CD4-positive, CD25-positive, alpha-beta regulatory T cell (primary cell): ENCODE results near the gene BARHL1. TPM values are rescaled to one million over a fixed set of nuclear protein-coding genes. Genes with fewer than 3 reads are reported as not detected.

Experiments used
- ATAC-seq, 2 donors: fragments of 150-1000 bp; cut with Tn5 transposase; one replicate each; pipeline ENCODE4 v1.10.0; 2021; ENCODE audit warnings: low read depth in 2 of 2, moderate number of reproducible peaks in 2 of 2, moderate library complexity in 1 of 2
- DNase-seq, 3 donors: peaks; one replicate each; pipeline versions ENCODE4 v3.0.0 to v3.0.0-alpha.2; 2012 to 2022; ENCODE audit warnings: mixed read lengths in 1 of 3
- H3K27ac ChIP-seq: one replicate; pipeline ENCODE4 v1.7.0; 2013; ENCODE audit warnings: mild to moderate bottlenecking, low read length; ENCODE audit not compliant: insufficient read depth, poor library complexity, severe bottlenecking
- H3K27me3 ChIP-seq: one replicate; pipeline ENCODE4 v1.7.0; 2013; ENCODE audit warnings: low read length; ENCODE audit not compliant: control insufficient read depth, insufficient read depth
- H3K36me3 ChIP-seq: one replicate; pipeline ENCODE4 v1.7.0; 2013; ENCODE audit warnings: mild to moderate bottlenecking, low read length, moderate library complexity; ENCODE audit not compliant: control insufficient read depth, insufficient read depth
- H3K4me1 ChIP-seq: 2 replicates; pipeline ENCODE4 v1.7.0; 2013; ENCODE audit warnings: mild to moderate bottlenecking, low read length; ENCODE audit not compliant: insufficient read depth, control insufficient read depth, poor library complexity, severe bottlenecking
- H3K4me3 ChIP-seq: one replicate; pipeline ENCODE4 v1.7.0; 2013; ENCODE audit warnings: low read depth, mild to moderate bottlenecking, low read length, moderate library complexity
- H3K9me3 ChIP-seq, 2 experiments: 1 replicate in 1 of 2; 2 replicates in 1 of 2; pipeline ENCODE4 v1.7.0; 2013; ENCODE audit warnings: low read length in 2 of 2, mild to moderate bottlenecking in 1 of 2, moderate library complexity in 1 of 2; ENCODE audit not compliant: control insufficient read depth in 2 of 2
- H3K27ac Mint-ChIP-seq, 3 donors: one replicate each; pipeline ENCODE4 v1.8.0; 2020 to 2022; ENCODE audit warnings: mild to moderate bottlenecking in 3 of 3, mixed read lengths in 3 of 3, moderate library complexity in 2 of 3
- H3K27me3 Mint-ChIP-seq: one replicate; pipeline ENCODE4 v1.8.0; 2022; ENCODE audit warnings: mild to moderate bottlenecking, mixed read lengths
- H3K36me3 Mint-ChIP-seq: one replicate; pipeline ENCODE4 v1.8.0; 2020; ENCODE audit warnings: mixed read lengths
- H3K4me1 Mint-ChIP-seq, 4 donors: one replicate each; pipeline ENCODE4 v1.8.0; 2020 to 2022; ENCODE audit warnings: mixed read lengths in 4 of 4, mild to moderate bottlenecking in 1 of 4
- H3K4me3 Mint-ChIP-seq, 4 donors: one replicate each; pipeline ENCODE4 v1.8.0; 2020 to 2022; ENCODE audit warnings: mild to moderate bottlenecking in 4 of 4, mixed read lengths in 4 of 4, moderate library complexity in 3 of 4
- H3K9me3 Mint-ChIP-seq, 7 donors: one replicate each; pipeline ENCODE4 v1.8.0; 2020 to 2022; ENCODE audit warnings: mixed read lengths in 7 of 7, mild to moderate bottlenecking in 3 of 7, moderate library complexity in 2 of 7
- polyA plus RNA-seq, 4 donors: library from polyadenylated mRNA; unstranded; fragments of 300-500 nt; fragmentation: Illumina TruSeq; gene quantifications; one replicate each; pipeline ENCODE4 v1.2.3, GENCODE V29; 2021
- total RNA-seq: library from RNA; stranded (reverse); gene quantifications from one replicate; pipeline ENCODE4 v1.2.3, GENCODE V29; 2022

BARHL1 gene
- total and polyA plus RNA-seq, 5 donors from 2014 or later, result not detected

DNA sequence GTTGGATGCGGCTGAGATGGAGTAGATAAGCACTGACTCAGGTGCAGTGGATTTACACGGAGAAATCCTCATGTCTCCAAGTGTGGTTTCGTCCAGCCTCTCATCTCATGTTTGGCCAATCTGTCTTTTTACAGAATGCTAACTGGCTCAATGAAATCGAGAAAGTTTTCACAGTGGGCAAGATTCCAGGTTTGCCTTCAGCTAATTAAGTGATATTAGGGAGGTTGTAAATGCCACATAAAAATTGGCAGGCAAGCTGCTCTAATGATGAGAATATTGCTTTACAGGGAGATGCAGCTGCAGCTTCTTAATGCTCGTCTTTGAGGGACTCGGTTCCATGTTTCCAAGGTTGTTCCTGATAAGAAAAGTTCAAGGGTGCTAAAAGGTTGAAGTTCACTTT, 23.7 kb downstream of the BARHL1 start:
- Histone ChIP-seq H3K4me3 (no peak overlapping the region), H3K36me3 (peaks cover 71% of the 10 kb centered on the region), H3K27ac (no peak overlapping the region), H3K27me3 (no peaks in the 10 kb centered on the region), H3K9me3 (no peaks in the 10 kb centered on the region), H3K4me1 (no peaks in the 10 kb centered on the region)
- H3K27ac Mint-ChIP-seq, result no peak overlapping the region
- H3K27me3 Mint-ChIP-seq, result no peaks in the 10 kb centered on the region
- DNase-seq (no peak), ATAC-seq (no peak)
- H3K9me3 Mint-ChIP-seq, result no peaks in the 10 kb centered on the region
- H3K4me1 Mint-ChIP-seq, result peaks cover 0 to 4% (median 2%) of the 10 kb centered on the region in 4 donors
- H3K36me3 Mint-ChIP-seq, result peaks cover 92% of the 10 kb centered on the region
- H3K4me3 Mint-ChIP-seq, result no peak overlapping the region

DNA sequence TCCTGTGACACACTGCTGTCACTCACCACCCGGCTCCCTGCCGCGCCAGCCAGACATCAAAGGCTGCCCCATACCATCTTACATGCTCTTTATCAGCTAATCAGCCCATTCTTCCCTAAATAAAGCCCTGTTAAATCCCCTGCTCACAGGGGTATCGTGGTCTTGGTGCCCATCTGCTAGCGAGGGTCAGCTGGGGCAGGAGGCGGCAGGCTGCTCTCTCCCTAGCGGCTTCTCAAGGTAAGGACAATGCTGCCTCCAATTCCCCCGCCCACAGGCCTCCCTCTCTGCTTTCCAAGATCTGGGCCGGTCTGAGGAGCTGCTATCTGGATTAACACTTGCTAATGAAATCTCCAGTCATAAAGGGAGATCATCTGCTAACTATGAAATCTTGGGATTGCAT, 26.8 kb downstream of the BARHL1 start:
- H3K27me3 ChIP-seq, result no peaks in the 10 kb centered on the region
- H3K27ac ChIP-seq, result no peak overlapping the region
- DNase-seq (no peak), ATAC-seq (no peak)
- Mint-ChIP-seq H3K27ac (no peak overlapping the region), H3K27me3 (no peaks in the 10 kb centered on the region), H3K36me3 (peaks cover 79% of the 10 kb centered on the region), H3K4me3 (no peak overlapping the region), H3K4me1 (peaks cover 0 to 2% (median under 1%) of the 10 kb centered on the region in 4 donors), H3K9me3 (no peaks in the 10 kb centered on the region)
- H3K36me3 ChIP-seq, result peaks cover 77% of the 10 kb centered on the region
- H3K4me1 ChIP-seq, result no peaks in the 10 kb centered on the region
- H3K4me3 ChIP-seq, result no peak overlapping the region
- no peaks in the 10 kb centered on the region for H3K9me3 ChIP-seq

GRCh38 chr9:132609829-132610228, 27.4 kb downstream of the BARHL1 start:
- Mint-ChIP-seq H3K27ac (no peak overlapping the region), H3K27me3 (no peaks in the 10 kb centered on the region), H3K4me3 (no peak overlapping the region), H3K4me1 (peaks cover 0 to 2% (median 0%) of the 10 kb centered on the region in 4 donors), H3K9me3 (no peaks in the 10 kb centered on the region), H3K36me3 (peaks cover 79% of the 10 kb centered on the region)
- Histone ChIP-seq H3K4me3 (no peak overlapping the region), H3K36me3 (peaks cover 83% of the 10 kb centered on the region), H3K27ac (no peak overlapping the region), H3K27me3 (no peaks in the 10 kb centered on the region), H3K9me3 (no peaks in the 10 kb centered on the region), H3K4me1 (no peaks in the 10 kb centered on the region)
- ATAC-seq, result no peak
- no peak for DNase-seq

DNA sequence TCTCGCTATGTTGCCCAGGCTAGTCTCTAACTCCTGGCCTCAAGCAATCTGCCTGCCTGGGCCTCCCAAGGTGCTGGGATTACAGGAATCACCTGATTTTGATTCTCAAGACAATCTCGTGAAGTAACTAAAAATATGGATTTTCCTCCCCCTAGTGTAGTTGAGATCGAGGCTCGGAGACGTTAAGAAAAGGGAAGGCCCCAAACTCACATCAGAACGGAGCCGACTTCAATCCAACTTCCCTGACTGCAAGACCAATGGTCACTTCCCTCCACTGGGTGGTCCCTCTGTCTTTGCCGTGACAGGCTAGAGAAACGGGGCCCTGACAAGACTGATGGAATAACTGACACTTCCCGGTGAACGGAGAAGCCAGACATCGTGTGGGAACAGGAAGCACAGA, 28.3 kb downstream of the BARHL1 start:
- H3K9me3 Mint-ChIP-seq, result no peaks in the 10 kb centered on the region
- no peak overlapping the region for H3K27ac Mint-ChIP-seq
- DNase-seq (no peak), ATAC-seq (no peak)
- H3K4me3 Mint-ChIP-seq, result no peak overlapping the region
- Histone ChIP-seq H3K4me3 (no peak overlapping the region), H3K27ac (no peak overlapping the region), H3K9me3 (no peaks in the 10 kb centered on the region), H3K4me1 (no peaks in the 10 kb centered on the region), H3K36me3 (peaks cover 84% of the 10 kb centered on the region), H3K27me3 (no peaks in the 10 kb centered on the region)
- H3K27me3 Mint-ChIP-seq, result no peaks in the 10 kb centered on the region
- H3K36me3 Mint-ChIP-seq, result peaks cover 79% of the 10 kb centered on the region
- H3K4me1 Mint-ChIP-seq, result peaks cover 0 to 2% (median 0%) of the 10 kb centered on the region in 4 donors

DNA sequence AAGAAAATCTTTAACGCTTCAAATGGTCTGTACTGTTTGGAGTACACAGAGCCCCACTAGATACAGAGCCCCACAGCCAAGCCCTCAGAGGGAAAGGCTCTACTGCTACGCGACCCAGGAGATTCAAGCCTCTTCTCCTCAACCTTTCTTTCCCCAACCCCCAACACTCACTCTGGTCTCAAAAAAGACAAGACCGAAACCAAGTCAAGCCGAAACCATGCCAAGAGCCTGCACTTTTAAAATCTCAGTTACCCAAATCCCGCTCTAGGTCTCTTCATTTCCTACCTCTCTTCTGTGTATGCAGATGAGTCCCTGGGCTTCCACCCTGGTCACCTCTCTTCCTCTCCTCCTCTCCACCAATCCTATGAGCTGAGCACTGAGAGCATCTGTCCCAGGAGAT, 31.9 kb downstream of the BARHL1 start:
- no peaks in the 10 kb centered on the region for H3K27me3 ChIP-seq
- H3K36me3 ChIP-seq, result peaks cover 78% of the 10 kb centered on the region
- peaks cover 0 to 6% (median 2%) of the 10 kb centered on the region in 4 donors for H3K4me1 Mint-ChIP-seq
- H3K4me3 Mint-ChIP-seq, result no peak overlapping the region
- H3K4me3 ChIP-seq, result no peak overlapping the region
- no peaks in the 10 kb centered on the region for H3K9me3 ChIP-seq
- ATAC-seq (no peak), DNase-seq (no peak)
- no peaks in the 10 kb centered on the region for H3K4me1 ChIP-seq
- no peaks in the 10 kb centered on the region for H3K27me3 Mint-ChIP-seq
- H3K27ac ChIP-seq, result no peak overlapping the region
- no peaks in the 10 kb centered on the region for H3K9me3 Mint-ChIP-seq
- peaks cover 82% of the 10 kb centered on the region for H3K36me3 Mint-ChIP-seq
- H3K27ac Mint-ChIP-seq, result no peak overlapping the region

DNA sequence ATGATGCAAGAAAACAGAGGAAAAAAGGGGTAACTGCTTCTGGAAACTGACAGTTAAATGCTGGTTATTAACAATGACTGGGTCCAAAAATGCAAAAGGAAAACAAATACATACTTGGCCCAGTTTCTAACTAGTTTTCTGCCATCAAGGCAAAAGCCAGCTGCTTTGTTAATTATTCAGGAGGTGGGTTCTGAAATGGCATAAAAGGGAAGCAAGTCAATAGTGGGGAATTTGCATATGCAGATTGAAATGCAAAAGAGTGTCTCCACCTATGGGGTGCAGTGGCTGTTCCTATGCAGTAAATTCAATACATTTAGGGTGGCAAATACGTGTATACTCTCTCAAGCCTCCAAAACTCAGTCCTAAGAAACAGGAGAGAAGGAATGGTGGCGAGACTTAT, 33.4 kb downstream of the BARHL1 start:
- ATAC-seq, result no peak
- H3K4me3 ChIP-seq, result no peak overlapping the region
- no peaks in the 10 kb centered on the region for H3K27me3 ChIP-seq
- H3K9me3 ChIP-seq, result no peaks in the 10 kb centered on the region
- peaks cover 71% of the 10 kb centered on the region for H3K36me3 ChIP-seq
- H3K27ac ChIP-seq, result no peak overlapping the region
- Mint-ChIP-seq H3K36me3 (peaks cover 73% of the 10 kb centered on the region), H3K27me3 (no peaks in the 10 kb centered on the region), H3K4me3 (no peak overlapping the region), H3K4me1 (peaks cover 0 to 6% (median 2%) of the 10 kb centered on the region in 4 donors), H3K27ac (no peak overlapping the region), H3K9me3 (no peaks in the 10 kb centered on the region)
- H3K4me1 ChIP-seq, result no peaks in the 10 kb centered on the region
- DNase-seq, result no peak

GRCh38 chr9:132616725-132617124, 34.3 kb downstream of the BARHL1 start:
- Mint-ChIP-seq H3K4me1 (peaks cover 0 to 6% (median 2%) of the 10 kb centered on the region in 4 donors), H3K4me3 (no peak overlapping the region), H3K27ac (peak overlapping the region in 1 of 3 donors; percentile 87), H3K36me3 (peaks cover 68% of the 10 kb centered on the region), H3K9me3 (no peaks in the 10 kb centered on the region), H3K27me3 (no peaks in the 10 kb centered on the region)
- H3K4me1 ChIP-seq, result no peaks in the 10 kb centered on the region
- no peaks in the 10 kb centered on the region for H3K27me3 ChIP-seq
- DNase-seq (no peak), ATAC-seq (no peak)
- H3K36me3 ChIP-seq, result peaks cover 62% of the 10 kb centered on the region
- H3K9me3 ChIP-seq, result no peaks in the 10 kb centered on the region
- H3K4me3 ChIP-seq, result no peak overlapping the region
- no peak overlapping the region for H3K27ac ChIP-seq

- Histone ChIP-seq H3K27ac (no peak overlapping the region), H3K4me3 (no peak overlapping the region), H3K9me3 (no peaks in the 10 kb centered on the region), H3K4me1 (no peaks in the 10 kb centered on the region), H3K27me3 (no peaks in the 10 kb centered on the region), H3K36me3 (peaks cover 32% of the 10 kb centered on the region)
- DNase-seq, result no peak
- Mint-ChIP-seq H3K27ac (no peak overlapping the region), H3K4me3 (no peak overlapping the region), H3K9me3 (no peaks in the 10 kb centered on the region), H3K4me1 (peaks cover 0 to 2% (median 0%) of the 10 kb centered on the region in 4 donors), H3K36me3 (peaks cover 54% of the 10 kb centered on the region), H3K27me3 (no peaks in the 10 kb centered on the region)
- ATAC-seq, result no peak
These were observed 39.8 kb downstream of the BARHL1 start for GRCh38 chr9:132622159-132622558.
